Dendritic cell treated with granulocyte-macrophage colony-stimulating factor and Interleukin-4, amounts not matched to agents 40 ng/mL and 50 ng/mL, for 4 days (primary cell): ENCODE measurements around the gene CACUL1.
A peak's percentile ranks its signal among the peaks of the same experiment; 100 is the strongest.
"Not testable (repeated sequence)": the region's sequence is repeated elsewhere in the genome, so short reads cannot be mapped to it uniquely, and the experiment has no call there.

ENCODE experiments used
- H3K27ac Mint-ChIP-seq: one replicate; pipeline ENCODE4 v1.8.0; 2022; ENCODE audit warnings: mild to moderate bottlenecking, mixed read lengths
- H3K27me3 Mint-ChIP-seq: one replicate; pipeline ENCODE4 v1.8.0; 2022; ENCODE audit warnings: mild to moderate bottlenecking, mixed read lengths
- H3K36me3 Mint-ChIP-seq: one replicate; pipeline ENCODE4 v1.8.0; 2022; ENCODE audit warnings: low read depth, mixed read lengths
- H3K4me1 Mint-ChIP-seq: one replicate; pipeline ENCODE4 v1.8.0; 2022; ENCODE audit warnings: low read depth, mixed read lengths
- H3K4me3 Mint-ChIP-seq: one replicate; pipeline ENCODE4 v1.8.0; 2022; ENCODE audit warnings: mild to moderate bottlenecking, moderate library complexity, mixed read lengths
- H3K9me3 Mint-ChIP-seq: one replicate; pipeline ENCODE4 v1.8.0; 2022; ENCODE audit warnings: mixed read lengths
- intact Hi-C: fragments of 100-400 bp; cut with micrococcal nuclease; formaldehyde crosslinking; loops from one replicate; pipeline ENCODE4 v1.15.0; 2022

Gene CACUL1

DNA sequence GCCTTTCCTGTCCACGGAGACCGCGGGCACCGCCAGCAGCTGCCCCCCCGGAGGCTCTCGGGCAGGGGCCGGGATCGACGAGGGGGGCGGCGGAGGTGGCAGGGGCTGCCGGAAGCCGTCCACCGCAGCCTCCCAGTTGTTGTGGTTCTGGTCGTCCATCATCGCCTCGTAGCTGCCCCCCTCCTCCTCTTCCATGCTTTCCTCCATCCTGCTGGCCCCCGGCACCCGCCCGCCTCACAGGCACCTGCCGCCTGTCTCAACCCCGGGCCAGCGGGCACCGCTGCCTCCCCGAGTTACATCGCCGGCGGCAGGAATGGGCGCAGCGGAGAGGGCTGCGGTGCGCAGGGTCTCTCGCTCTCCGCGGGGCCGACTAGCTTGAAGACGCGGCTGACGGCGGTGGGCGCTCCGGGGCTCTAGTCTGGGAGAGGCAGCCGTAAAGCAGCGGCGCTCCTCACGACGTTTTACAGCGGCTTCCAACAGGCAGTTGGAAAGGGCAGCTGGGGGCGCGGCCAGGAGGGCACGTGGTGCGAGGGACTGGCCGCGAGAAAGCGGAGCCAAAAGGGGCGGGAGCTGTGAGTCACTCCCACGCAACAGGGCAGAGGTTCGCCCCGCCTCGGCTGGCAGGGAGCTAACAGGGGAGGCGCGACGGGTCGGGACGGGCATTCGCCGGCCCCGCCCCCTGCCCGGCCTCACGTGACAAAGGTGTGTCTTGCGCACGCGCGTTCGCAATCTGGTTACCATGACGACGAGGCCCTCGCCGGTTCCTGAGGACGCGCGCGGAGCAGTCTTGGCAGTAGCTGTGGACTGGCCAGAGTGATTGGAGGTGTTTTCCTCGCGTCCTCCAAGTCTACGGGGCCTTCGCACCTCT, at the start of gene CACUL1:
TSS of gene CACUL1 (minus strand) at position 415 of the 868 bp plus-strand sequence. CDS start at position 207, 208 bp downstream.
- Mint-ChIP-seq H3K4me1 (peaks cover 41% of the 10 kb centered on the region), H3K9me3 (no peaks in the 10 kb centered on the region), H3K27me3 (peaks cover 15% of the 10 kb centered on the region), H3K27ac (peak within 1 kb of the TSS; percentile 92), H3K4me3 (peak within 1 kb of the TSS; percentile 99), H3K36me3 (peaks cover 20% of the 10 kb centered on the region)
- intact Hi-C loops: loop anchor here (1.0 to 2.0 kb wide), 2 partner anchors 26 to 38 kb away; no protein-coding TSS in a partner anchor

DNA sequence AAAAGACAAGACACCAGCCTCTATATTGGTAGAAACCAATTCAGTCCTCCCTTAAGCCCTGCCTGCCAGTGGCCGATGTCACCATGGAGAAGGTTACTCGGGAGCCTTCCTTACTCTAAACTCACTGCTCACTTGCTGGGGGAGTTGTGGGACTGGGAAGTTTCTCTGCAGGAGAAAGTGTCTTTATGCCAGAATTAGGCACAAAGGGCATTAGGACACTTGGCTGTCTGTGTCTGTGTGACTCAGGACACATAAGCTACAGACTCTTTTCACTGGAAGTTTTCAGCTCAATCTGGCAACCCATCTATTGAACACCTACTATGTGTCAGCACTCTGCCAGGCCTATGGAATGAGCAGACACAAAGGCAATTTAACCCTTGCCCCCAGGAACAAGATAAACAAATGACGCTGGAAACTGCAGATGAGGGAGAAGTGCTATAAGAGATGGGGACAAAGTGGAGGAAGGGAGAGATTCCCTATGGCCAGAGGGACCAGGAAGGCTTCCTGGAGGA, 49.5 kb upstream of the CACUL1 start:
- H3K4me1 Mint-ChIP-seq: peaks cover 9% of the 10 kb centered on the region
- H3K27ac Mint-ChIP-seq: peak overlapping the region; percentile 11
- H3K27me3 Mint-ChIP-seq: peaks cover 14% of the 10 kb centered on the region
- H3K4me3 Mint-ChIP-seq: no peak overlapping the region
- intact Hi-C loops: no loop called here
- H3K9me3 Mint-ChIP-seq: no peaks in the 10 kb centered on the region
- H3K36me3 Mint-ChIP-seq: no peaks in the 10 kb centered on the region

DNA sequence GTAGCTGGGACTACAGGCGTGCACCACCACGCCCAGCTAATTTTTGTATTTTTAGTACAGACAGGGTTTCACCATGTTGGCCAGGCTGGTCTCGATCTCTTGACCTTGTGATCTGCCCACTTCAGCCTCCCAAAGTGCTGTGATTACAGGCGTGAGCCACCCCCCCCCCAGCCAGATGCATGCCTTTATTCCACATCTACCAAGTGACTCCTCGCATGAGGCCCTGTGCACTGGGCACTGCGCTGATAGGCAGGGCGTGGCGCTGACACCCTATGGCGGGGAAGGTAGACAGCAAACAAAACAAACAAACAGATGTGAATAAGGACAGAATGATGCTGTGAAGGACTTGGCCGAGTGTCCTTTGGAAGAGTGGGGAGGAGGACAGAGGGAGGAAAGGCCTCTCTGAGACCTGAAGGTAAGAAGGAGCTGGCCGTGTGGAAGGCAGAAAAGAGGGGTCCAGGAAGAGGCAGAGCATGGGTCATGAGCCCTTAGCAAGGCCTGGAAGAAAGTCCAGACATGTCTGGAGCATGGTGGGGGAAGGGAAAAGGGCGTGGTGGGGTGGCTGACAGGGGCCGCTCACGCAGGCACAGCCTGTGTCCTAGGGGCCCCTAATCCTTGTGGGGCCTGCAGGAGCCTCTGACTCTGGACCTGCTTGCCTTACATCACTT, 47.5 kb upstream of the CACUL1 start:
- Mint-ChIP-seq H3K36me3 (no peaks in the 10 kb centered on the region), H3K27me3 (peaks cover 24% of the 10 kb centered on the region), H3K27ac (peak overlapping the region; percentile 1), H3K4me1 (peaks cover 5% of the 10 kb centered on the region), H3K9me3 (no peaks in the 10 kb centered on the region), H3K4me3 (no peak overlapping the region)
- intact Hi-C loops: no loop called here

DNA sequence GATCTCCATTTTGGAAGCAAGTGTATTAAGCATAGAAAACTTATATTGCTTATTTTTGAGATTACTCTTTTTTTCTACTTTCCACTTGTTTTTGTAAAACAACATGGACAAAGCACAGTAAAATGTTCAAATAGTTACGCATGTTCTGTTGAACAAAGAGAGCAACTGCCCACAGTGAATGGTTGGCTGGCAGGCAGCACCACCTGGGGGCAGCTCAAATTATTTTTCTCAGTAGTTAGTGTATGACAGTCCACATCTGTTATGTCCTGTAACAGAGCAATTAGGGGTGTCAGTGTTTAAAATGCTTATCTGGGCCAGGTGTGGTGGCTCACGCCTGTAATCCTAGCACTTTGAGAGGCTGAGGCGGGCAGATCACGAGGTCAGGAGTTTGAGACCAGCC, 46.1 kb upstream of the CACUL1 start:
- H3K4me3 Mint-ChIP-seq: no peak overlapping the region

DNA sequence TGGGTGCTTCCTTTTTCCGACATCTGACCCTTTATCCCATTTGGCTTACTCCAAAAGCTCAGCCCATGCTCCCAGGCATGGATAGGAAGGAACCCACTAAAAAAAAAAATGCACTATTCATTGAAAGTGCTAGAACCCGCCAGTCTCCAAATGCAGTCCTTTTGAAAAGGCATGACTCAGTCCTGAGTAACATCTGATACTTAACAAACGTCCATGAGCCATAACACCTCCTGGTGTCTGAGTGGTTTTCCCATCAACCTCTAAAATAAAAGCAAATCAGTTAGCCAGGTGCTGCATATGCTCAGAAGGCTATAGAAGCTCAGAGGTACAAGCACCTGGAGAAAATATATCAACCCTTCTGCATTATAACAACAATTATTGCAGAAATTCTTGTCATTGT, 45.0 kb upstream of the CACUL1 start:
- no peaks in the 10 kb centered on the region for H3K9me3 Mint-ChIP-seq
- intact Hi-C loops: loop anchor here (2.0 kb wide), 1 partner anchor 79 kb away; no protein-coding TSS in a partner anchor
- H3K36me3 Mint-ChIP-seq: no peaks in the 10 kb centered on the region
- peaks cover 5% of the 10 kb centered on the region for H3K4me1 Mint-ChIP-seq
- no peak overlapping the region for H3K27ac Mint-ChIP-seq
- no peak overlapping the region for H3K4me3 Mint-ChIP-seq
- peaks cover 24% of the 10 kb centered on the region for H3K27me3 Mint-ChIP-seq

More for the DNA sequence above, 46.1 kb upstream of the CACUL1 start:
- Mint-ChIP-seq H3K4me1 (peaks cover 5% of the 10 kb centered on the region), H3K27me3 (peaks cover 24% of the 10 kb centered on the region), H3K27ac (no peak overlapping the region), H3K36me3 (no peaks in the 10 kb centered on the region), H3K9me3 (no peaks in the 10 kb centered on the region)
- intact Hi-C loops: loop anchor here (1.0 to 2.0 kb wide), 2 partner anchors 80 to 233 kb away; no protein-coding TSS in a partner anchor

DNA sequence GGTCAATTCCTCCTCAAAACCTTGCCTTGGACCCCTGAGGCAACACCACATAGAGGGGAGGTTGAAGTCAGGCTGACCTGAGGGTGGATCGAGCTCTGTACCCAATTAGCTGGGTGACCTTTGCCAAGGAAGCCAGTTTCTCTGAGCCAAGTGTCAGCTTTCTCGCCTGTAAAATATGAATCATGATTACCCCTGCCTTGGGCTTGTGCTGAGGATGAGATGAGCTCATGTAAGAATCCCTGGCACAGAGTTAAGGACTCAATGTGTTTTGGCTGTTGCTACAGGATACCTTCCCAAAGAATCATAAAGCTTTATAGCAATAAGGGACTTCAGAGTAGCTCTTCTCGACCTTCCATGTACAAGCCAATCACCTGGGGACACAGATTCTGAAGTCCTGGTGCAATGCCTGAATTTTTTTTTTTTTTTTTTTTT, 43.5 kb upstream of the CACUL1 start:
- H3K27me3 Mint-ChIP-seq: peaks cover 23% of the 10 kb centered on the region
- peaks cover 10% of the 10 kb centered on the region for H3K4me1 Mint-ChIP-seq
- H3K36me3 Mint-ChIP-seq: no peaks in the 10 kb centered on the region
- H3K27ac Mint-ChIP-seq: peak overlapping the region; percentile 9
- intact Hi-C loops: no loop called here
- no peaks in the 10 kb centered on the region for H3K9me3 Mint-ChIP-seq
- H3K4me3 Mint-ChIP-seq: no peak overlapping the region

DNA sequence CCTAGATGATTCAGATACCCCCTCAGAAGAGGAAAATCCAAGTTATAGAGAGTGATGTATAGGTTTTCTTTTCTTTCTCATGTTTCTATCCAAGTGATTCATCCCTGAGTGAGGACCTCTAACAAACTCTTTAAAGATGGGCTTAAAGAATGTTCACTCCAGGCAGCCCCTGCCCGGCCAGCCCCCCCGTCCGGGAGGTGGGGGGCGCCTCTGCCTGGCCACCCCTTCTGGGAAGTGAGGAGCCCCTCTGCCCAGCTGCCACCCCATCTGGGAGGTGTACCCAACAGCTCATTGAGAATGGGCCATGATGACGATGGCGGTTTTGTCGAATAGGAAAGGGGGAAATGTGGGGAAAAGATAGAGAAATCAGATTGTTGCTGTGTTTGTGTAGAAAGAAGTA, 40.2 kb upstream of the CACUL1 start:
- H3K27ac Mint-ChIP-seq: peak overlapping the region; percentile 97
- not testable (repeated sequence) for H3K4me3 Mint-ChIP-seq, H3K36me3 Mint-ChIP-seq, H3K9me3 Mint-ChIP-seq
- intact Hi-C loops: loop anchor here (5.0 kb wide), 1 partner anchor 68 kb away; no protein-coding TSS in a partner anchor
- H3K4me1 Mint-ChIP-seq: peaks cover 30% of the 10 kb centered on the region
- peaks cover 16% of the 10 kb centered on the region for H3K27me3 Mint-ChIP-seq

DNA sequence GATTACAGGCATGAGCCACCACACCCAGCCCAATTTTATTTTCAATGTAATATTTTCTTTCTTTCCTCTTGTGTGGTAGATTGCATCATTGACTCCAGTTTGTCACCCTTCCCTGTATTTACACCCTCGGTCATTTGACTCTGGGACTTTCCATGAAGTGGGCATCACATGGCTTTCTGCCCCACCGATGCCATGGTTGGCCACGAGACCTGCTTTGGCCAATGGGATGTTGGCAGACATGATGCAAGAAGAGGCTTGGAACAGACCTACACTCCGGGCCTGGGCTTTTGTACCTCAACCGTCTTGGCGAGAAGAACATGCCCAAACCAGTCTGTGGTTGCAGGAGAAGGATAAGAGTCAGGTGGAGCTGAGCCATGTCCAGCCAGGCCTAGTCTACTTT, 38.8 kb upstream of the CACUL1 start:
- H3K4me1 Mint-ChIP-seq: peaks cover 38% of the 10 kb centered on the region
- H3K9me3 Mint-ChIP-seq: no peaks in the 10 kb centered on the region
- peak overlapping the region; percentile 97 for H3K27ac Mint-ChIP-seq
- H3K27me3 Mint-ChIP-seq: peaks cover 5% of the 10 kb centered on the region
- intact Hi-C loops: loop anchor here (5.0 kb wide), 1 partner anchor 66 kb away; no protein-coding TSS in a partner anchor
- H3K4me3 Mint-ChIP-seq: peak overlapping the region; percentile 13
- peaks cover 18% of the 10 kb centered on the region for H3K36me3 Mint-ChIP-seq

DNA sequence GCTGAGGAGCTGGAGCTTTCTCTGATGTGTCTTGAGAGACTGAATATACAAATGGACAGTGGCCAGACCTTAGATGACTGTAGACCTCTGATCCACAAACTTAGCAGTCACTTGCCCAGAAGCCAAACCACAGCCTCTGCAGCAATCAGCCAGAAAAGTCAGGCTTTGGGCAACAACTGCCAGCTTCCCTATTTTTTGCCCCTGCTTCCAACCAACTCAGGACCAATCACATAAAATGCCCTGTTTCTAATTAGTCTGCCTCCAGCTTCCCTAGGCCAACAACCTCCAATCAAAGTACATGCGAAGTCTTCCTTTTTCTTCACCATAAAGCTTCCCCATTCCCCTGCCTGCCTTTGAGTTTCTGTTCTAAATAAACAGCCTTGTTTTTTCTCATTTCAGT, 37.8 kb upstream of the CACUL1 start:
- Mint-ChIP-seq H3K27me3 (no peaks in the 10 kb centered on the region), H3K27ac (peak overlapping the region; percentile 97), H3K36me3 (peaks cover 28% of the 10 kb centered on the region), H3K9me3 (no peaks in the 10 kb centered on the region), H3K4me3 (peak overlapping the region; percentile 62), H3K4me1 (peaks cover 48% of the 10 kb centered on the region)
- intact Hi-C loops: loop anchor here (1.0 to 5.0 kb wide), 2 partner anchors 37 to 65 kb away; no protein-coding TSS in a partner anchor

DNA sequence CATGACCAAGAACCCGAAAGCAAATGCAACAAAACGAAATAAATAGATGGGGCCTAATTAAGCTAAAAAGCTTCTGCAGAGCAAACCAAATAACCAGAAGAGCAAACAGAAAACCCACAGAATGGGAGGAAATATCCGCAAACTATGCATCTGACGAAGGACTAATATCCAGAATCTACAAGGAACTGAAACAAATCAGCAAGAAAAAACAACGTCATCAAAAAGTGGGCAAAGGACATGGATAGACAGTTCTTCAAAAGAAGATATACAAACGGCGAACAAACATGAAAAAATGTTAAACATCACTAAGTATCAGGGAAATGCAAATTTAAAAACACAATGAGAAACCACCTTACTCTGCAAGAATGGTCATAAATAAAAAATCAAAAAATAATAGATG, 35.3 kb upstream of the CACUL1 start:
- Mint-ChIP-seq H3K4me3 (peak overlapping the region; percentile 71), H3K4me1 (peaks cover 61% of the 10 kb centered on the region), H3K36me3 (peaks cover 40% of the 10 kb centered on the region), H3K27ac (peak overlapping the region; percentile 97), H3K27me3 (no peaks in the 10 kb centered on the region), H3K9me3 (no peaks in the 10 kb centered on the region)
- intact Hi-C loops: loop anchor here (5.0 kb wide), 1 partner anchor 63 kb away; no protein-coding TSS in a partner anchor

DNA sequence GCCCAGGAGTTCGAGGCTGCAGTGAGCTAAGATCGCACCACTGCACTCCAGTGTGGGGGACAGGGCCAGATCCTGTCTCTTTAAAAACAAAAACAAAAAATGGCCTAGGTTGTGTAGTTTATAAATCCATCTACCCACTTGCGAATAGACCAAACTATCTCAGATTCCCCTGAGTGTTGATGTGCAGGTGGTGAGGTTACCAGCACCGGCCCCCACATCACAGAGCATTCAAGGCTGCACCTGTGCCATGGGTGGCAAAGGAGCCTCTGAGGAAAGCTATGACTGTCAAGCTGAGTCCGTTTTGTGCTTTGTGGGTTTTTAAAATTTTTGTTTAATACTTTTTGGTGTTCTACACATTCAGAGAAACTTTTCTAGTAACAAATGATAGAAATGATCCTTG, 30.8 kb upstream of the CACUL1 start:
- Mint-ChIP-seq H3K27me3 (no peaks in the 10 kb centered on the region), H3K9me3 (no peaks in the 10 kb centered on the region), H3K36me3 (peaks cover 68% of the 10 kb centered on the region), H3K27ac (no peak overlapping the region), H3K4me3 (peak overlapping the region; percentile 45), H3K4me1 (peaks cover 45% of the 10 kb centered on the region)
- intact Hi-C loops: no loop called here

DNA sequence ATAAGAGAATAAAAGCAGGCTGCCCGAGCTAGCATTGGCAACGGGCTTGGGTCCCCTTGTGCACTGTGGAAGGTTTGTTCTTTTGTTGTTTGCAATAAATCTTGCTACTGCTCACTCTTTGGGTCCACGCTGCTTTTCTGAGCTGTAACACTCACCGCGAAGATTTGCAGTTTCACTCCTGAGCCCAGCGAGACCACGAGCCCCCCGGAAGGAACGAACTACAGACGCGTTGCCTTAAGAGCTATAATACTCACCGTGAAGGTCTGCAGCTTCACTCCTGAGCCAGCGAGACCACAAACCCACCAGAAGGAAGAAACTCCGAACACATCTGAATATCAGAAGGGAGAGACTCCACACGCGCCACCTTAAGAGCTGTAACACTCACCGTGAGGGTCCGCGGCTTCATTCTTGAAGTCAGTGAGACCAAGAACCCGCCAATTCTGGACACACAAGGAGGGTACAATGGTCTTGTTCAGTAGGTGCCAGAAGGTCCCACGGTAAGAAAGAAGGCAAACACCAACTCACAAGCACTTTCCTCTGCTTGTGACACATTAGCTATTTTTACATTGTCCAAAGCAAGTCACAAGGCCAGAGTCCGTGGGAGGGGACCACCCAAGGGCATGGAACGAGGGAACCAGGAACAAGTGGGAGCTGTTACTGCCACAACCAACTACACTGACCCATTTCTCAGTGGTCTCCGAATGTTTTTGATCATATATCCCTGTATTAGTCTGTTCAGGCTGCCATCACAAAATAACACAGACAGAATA, 29.2 kb upstream of the CACUL1 start:
- H3K9me3 Mint-ChIP-seq: peaks cover 4% of the 10 kb centered on the region
- H3K4me3 Mint-ChIP-seq: no peak overlapping the region
- peaks cover 65% of the 10 kb centered on the region for H3K36me3 Mint-ChIP-seq
- no peaks in the 10 kb centered on the region for H3K27me3 Mint-ChIP-seq
- H3K4me1 Mint-ChIP-seq: peaks cover 40% of the 10 kb centered on the region
- intact Hi-C loops: no loop called here
- no peak overlapping the region for H3K27ac Mint-ChIP-seq

DNA sequence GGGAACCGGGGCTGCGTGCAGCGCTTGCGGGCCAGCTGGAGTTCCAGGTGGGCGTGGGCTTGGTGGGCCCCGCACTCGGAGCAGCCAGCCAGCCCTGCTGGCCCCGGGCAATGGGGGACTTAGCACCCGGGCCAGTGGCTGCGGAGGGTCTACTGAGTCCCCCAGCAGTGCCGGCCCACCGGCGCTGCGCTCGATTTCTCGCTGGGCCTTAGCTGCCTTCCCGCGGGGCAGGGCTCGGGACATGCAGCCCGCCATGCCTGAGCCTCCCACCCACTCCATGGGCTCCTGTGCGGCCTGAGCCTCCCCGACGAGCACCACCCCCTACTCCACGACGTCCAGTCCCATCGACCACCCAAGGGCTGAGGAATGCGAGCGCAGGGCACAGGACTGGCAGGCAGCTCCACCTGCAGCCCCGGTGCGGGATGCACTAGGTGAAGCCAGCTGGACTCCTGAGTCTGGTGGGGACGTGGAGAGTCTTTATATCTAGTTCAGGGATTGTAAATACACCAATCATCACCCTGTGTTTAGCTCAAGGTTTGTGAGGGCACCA, 28.2 kb upstream of the CACUL1 start:
- intact Hi-C loops, H3K27me3 Mint-ChIP-seq, H3K4me3 Mint-ChIP-seq, H3K27ac Mint-ChIP-seq: not testable (repeated sequence)
- peaks cover 34% of the 10 kb centered on the region for H3K4me1 Mint-ChIP-seq
- peaks cover 63% of the 10 kb centered on the region for H3K36me3 Mint-ChIP-seq
- peaks cover 14% of the 10 kb centered on the region for H3K9me3 Mint-ChIP-seq
